ENCODE data around the gene PRSS21. TPM values are rescaled to one million over a fixed set of nuclear protein-coding genes. Genes with fewer than 3 reads are reported as not detected.

Gene PRSS21
- total and polyA plus RNA-seq, 3 donors from 2014 or later: 62.5 to 153 (median 130) TPM

DNA sequence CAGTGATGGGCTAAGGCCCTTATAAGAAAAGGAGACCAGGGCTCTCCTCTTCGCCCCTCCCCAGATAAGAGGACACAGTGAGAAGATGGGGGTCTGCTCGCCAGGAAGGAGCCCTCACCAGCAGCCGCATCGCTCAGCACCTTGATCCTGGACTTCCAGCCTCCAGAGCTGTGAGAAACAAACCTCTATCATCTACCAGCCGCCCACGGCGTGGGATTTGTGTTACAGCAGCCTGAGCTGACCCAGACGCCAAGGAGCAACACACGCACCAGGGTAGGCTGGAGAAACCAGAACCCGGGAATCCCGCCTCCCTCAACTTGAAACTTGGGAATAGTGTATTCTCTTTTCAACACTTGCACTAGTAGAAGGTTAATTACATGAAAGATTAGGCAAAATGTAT, 8.9 kb downstream of the PRSS21 start:
- TF ChIP-seq, protein P1, sequence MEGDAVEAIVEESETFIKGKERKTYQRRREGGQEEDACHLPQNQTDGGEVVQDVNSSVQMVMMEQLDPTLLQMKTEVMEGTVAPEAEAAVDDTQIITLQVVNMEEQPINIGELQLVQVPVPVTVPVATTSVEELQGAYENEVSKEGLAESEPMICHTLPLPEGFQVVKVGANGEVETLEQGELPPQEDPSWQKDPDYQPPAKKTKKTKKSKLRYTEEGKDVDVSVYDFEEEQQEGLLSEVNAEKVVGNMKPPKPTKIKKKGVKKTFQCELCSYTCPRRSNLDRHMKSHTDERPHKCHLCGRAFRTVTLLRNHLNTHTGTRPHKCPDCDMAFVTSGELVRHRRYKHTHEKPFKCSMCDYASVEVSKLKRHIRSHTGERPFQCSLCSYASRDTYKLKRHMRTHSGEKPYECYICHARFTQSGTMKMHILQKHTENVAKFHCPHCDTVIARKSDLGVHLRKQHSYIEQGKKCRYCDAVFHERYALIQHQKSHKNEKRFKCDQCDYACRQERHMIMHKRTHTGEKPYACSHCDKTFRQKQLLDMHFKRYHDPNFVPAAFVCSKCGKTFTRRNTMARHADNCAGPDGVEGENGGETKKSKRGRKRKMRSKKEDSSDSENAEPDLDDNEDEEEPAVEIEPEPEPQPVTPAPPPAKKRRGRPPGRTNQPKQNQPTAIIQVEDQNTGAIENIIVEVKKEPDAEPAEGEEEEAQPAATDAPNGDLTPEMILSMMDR (IDR thresholded peaks at IDR 0.05): no peak
- TF ChIP-seq POLR2A (IDR thresholded peaks at IDR 0.05): no peak
- DNase-seq: no peak
- H3K36me3 ChIP-seq (ENCODE audit: low read depth, missing control alignments): no peaks in the 10 kb centered on the region
- intact Hi-C loops (cut with DNase I; ENCODE audit: low total_unique reads): no loop called here
- H3K27ac ChIP-seq: no peak overlapping the region
- H3K4me3 ChIP-seq: no peak overlapping the region
- H3K27me3 ChIP-seq: no peaks in the 10 kb centered on the region
- no peaks in the 10 kb centered on the region for H3K9me3 ChIP-seq
- 77 to 79% methylated on average over 11 of the region's 11 CpGs for WGBS, 2 donors
- H3K4me1 ChIP-seq: no peaks in the 10 kb centered on the region

GRCh38 chr16:2826591-2827373, 9.7 kb downstream of the PRSS21 start:
- Histone ChIP-seq H3K9me3 (no peaks in the 10 kb centered on the region), H3K27me3 (no peaks in the 10 kb centered on the region), H3K36me3 (ENCODE audit: low read depth, missing control alignments) (no peaks in the 10 kb centered on the region), H3K27ac (no peak overlapping the region), H3K4me1 (no peaks in the 10 kb centered on the region), H3K4me3 (no peak overlapping the region)
- no peak for DNase-seq
- TF ChIP-seq, protein P1 (IDR thresholded peaks at IDR 0.05): no peak
- TF ChIP-seq POLR2A (IDR thresholded peaks at IDR 0.05): no peak
- intact Hi-C loops (cut with DNase I; ENCODE audit: low total_unique reads): no loop called here
- WGBS, 2 donors: 78% methylated on average over 13 to 19 of the region's 19 CpGs

DNA sequence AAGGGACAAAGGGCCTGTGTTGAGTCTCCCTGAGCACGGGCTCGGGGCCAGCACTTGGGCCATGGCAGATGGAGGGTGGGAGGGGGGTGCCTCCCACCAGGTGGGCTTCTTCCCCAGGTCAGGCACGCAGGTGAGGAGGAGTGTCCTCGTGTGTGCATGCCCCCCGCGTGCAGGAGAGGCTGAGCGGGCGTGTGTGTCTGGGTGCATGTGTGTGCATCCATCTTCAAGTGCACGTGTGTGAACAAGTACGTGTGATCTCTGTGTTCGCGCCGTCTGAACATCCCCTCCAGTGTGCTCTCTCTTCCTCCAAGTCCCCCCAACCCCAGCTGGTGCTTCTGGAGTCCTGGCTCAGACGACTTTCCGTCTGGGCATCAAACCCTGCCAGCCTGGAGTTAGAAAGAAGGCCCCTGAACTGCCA, 10.3 kb downstream of the PRSS21 start:
- intact Hi-C loops (cut with DNase I; ENCODE audit: low total_unique reads): no loop called here
- Histone ChIP-seq H3K4me3 (no peak overlapping the region), H3K9me3 (no peaks in the 10 kb centered on the region), H3K36me3 (ENCODE audit: low read depth, missing control alignments) (no peaks in the 10 kb centered on the region), H3K27me3 (no peaks in the 10 kb centered on the region), H3K4me1 (no peaks in the 10 kb centered on the region), H3K27ac (no peak overlapping the region)
- TF ChIP-seq, protein P1 (IDR thresholded peaks at IDR 0.05): no peak
- TF ChIP-seq POLR2A (IDR thresholded peaks at IDR 0.05): no peak
- WGBS, 2 donors: 82% methylated on average over 13 to 15 of the region's 15 CpGs
- no peak for DNase-seq

- Histone ChIP-seq H3K27ac (no peak overlapping the region), H3K9me3 (no peaks in the 10 kb centered on the region), H3K4me3 (no peak overlapping the region), H3K36me3 (ENCODE audit: low read depth, missing control alignments) (no peaks in the 10 kb centered on the region), H3K27me3 (no peaks in the 10 kb centered on the region), H3K4me1 (no peaks in the 10 kb centered on the region)
- TF ChIP-seq, protein P1 (IDR thresholded peaks at IDR 0.05): no peak
- TF ChIP-seq POLR2A (IDR thresholded peaks at IDR 0.05): no peak
- DNase-seq: no peak
- 71 to 78% methylated on average over 11 to 14 of the region's 14 CpGs for WGBS, 2 donors
- intact Hi-C loops (cut with DNase I; ENCODE audit: low total_unique reads): no loop called here
Measured at GRCh38 chr16:2827831-2828520, 10.9 kb downstream of the PRSS21 start.
